HepG2 (cell line): ENCODE measurements around the gene UBE2R2. TPM values are rescaled to one million over a fixed set of nuclear protein-coding genes. Genes with fewer than 3 reads are reported as not detected.
A peak's percentile ranks its signal among the peaks of the same experiment; 100 is the strongest.

Experiments
- AKAP8 ChIP-seq: sonication (generic); formaldehyde crosslinking; IDR thresholded peaks from 2 replicates; pipeline ENCODE4 v1.5.1; 2020; ENCODE audit warnings: mild to moderate bottlenecking, missing genetic modification reagents
- MIXL1 ChIP-seq: IDR thresholded peaks from 2 replicates; pipeline ENCODE4 v1.6.1; 2016
- MTF2 ChIP-seq: sonication (generic); formaldehyde crosslinking; IDR thresholded peaks from 2 replicates; pipeline ENCODE4 v1.5.0; 2020; ENCODE audit warnings: missing genetic modification reagents, borderline replicate concordance
- PAWR ChIP-seq: sonication (generic); formaldehyde crosslinking; IDR thresholded peaks from 2 replicates; pipeline ENCODE4 v1.4.0; 2020; ENCODE audit warnings: missing genetic modification reagents, mild to moderate bottlenecking, borderline replicate concordance
- SRSF9 ChIP-seq: fragments of 200-400 bp; formaldehyde crosslinking; IDR thresholded peaks from 2 replicates; pipeline ENCODE4 v1.6.1; 2018; ENCODE audit warnings: borderline replicate concordance, mild to moderate bottlenecking, low read depth, low read length; ENCODE audit not compliant: insufficient read depth, poor library complexity, severe bottlenecking
- ZFP41 ChIP-seq: sonication (generic); formaldehyde crosslinking; IDR thresholded peaks from 2 replicates; pipeline ENCODE4 v1.4.0; 2020; ENCODE audit warnings: mild to moderate bottlenecking, missing genetic modification reagents, borderline replicate concordance
- ZNF672 ChIP-seq: sonication (generic); formaldehyde crosslinking; IDR thresholded peaks from 2 replicates; pipeline ENCODE4 v1.8.1; 2022; ENCODE audit warnings: missing genetic modification reagents
- ZNF781 ChIP-seq: sonication (generic); formaldehyde crosslinking; IDR thresholded peaks from 2 replicates; pipeline ENCODE4 v1.5.1; 2020; ENCODE audit warnings: borderline replicate concordance, mild to moderate bottlenecking, missing genetic modification reagents; ENCODE audit errors: not compliant biosample characterization
- polyA plus RNA-seq, 8 experiments: library from polyadenylated mRNA; depleted of rRNA in 3 of 8; stranded (reverse) in 7 of 8; unstranded in 1 of 8; fragments of >200 nt; fragmentation: Illumina TruSeq in 4 of 8; extraction: Trizol in 4 of 8; gene quantifications; 2 replicates each; pipeline versions ENCODE4 v1.2.1 to v1.2.3, GENCODE V29; 2011 to 2016; ENCODE audit warnings: low read depth in 4 of 8, missing spikeins in 1 of 8, mixed read lengths in 1 of 8; ENCODE audit not compliant: insufficient read depth in 1 of 8
- total RNA-seq, 5 experiments: library from RNA; depleted of rRNA; stranded (reverse); fragments of >200 nt; fragmentation: Illumina TruSeq; extraction: Trizol; gene quantifications; 2 replicates each; pipeline ENCODE4 v1.2.3, GENCODE V29; 2016; ENCODE audit warnings: low read depth in 1 of 5
- TF ChIP-seq, protein P1 (sequence below): sonication (generic); formaldehyde crosslinking; IDR thresholded peaks from 2 replicates; pipeline ENCODE4 v1.4.0; 2020; ENCODE audit warnings: missing genetic modification reagents, borderline replicate concordance
- TF ChIP-seq, protein P2 (sequence below): sonication (generic); formaldehyde crosslinking; IDR thresholded peaks from 2 replicates; pipeline ENCODE4 v1.4.0; 2020; ENCODE audit warnings: missing genetic modification reagents, mild to moderate bottlenecking, borderline replicate concordance
- TF ChIP-seq, protein P3 (sequence below): sonication (generic); formaldehyde crosslinking; conservative IDR thresholded peaks from 2 replicates; pipeline ENCODE4 v1.4.0; 2020; ENCODE audit warnings: missing genetic modification reagents
- TF ChIP-seq, protein P4 (sequence below): sonication (generic); formaldehyde crosslinking; IDR thresholded peaks from 2 replicates; pipeline ENCODE4 v1.8.0; 2022; ENCODE audit warnings: mild to moderate bottlenecking, missing genetic modification reagents, moderate library complexity
- TF ChIP-seq, protein P5 (sequence below): sonication (generic); formaldehyde crosslinking; IDR thresholded peaks from 2 replicates; pipeline ENCODE4 v1.8.0; 2022; ENCODE audit warnings: low read depth, missing genetic modification reagents
- TF ChIP-seq, protein P6 (sequence below): sonication (generic); formaldehyde crosslinking; IDR thresholded peaks from 2 replicates; pipeline ENCODE4 v1.5.1; 2020; ENCODE audit warnings: mild to moderate bottlenecking, missing genetic modification reagents, moderate library complexity

Gene UBE2R2
- total and polyA plus RNA-seq, 2 of the 13 experiments (the other 11 are each of a cell fraction or from before 2014, with no cell fraction given) = 14.8 to 20.9 TPM

DNA sequence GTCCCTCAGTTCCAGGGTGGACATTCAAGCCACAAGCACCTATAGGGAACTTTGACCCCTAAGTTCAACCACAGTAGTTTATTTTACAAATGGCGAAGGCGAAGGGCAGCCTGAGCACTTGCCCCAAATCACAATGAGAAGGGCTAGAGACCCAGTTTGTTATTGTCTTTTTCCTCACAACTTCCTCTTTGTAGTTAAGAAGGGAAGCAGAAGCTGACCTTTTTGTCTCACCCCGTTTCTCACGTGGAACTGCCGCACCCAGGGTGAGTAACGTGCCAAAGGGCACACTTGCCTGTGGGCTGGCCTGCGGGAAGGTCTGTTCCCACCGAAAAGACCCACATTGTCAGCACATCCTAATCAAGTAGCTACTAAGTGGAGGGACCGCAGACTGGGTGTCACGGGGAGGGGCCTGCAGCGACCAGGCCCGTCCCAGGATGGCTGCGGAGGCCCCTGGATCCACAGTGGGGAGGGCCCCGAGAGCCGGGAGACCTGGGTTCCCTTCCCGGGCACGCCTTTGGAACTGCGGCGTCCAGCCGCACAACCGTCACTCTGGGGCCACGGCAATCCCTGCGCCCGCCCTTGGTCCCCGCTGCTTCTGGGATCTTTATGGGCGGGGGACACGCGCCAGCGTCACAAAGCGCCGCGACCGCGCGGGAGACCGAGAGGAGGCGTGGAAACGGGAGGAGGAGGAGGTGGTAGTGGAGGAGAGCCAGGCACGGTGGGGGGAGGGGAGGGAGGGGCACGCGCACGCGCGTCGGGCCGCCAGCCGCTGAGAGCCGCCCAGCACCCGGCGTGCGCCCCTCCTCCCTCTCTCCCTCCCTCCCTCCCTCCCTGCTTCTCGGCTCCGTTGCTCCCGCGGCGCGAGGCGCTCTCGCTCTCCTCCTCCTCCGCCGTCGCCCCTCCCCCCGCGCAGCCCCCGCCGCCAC, at the start of gene UBE2R2 (continued):
- TF ChIP-seq, protein P1, sequence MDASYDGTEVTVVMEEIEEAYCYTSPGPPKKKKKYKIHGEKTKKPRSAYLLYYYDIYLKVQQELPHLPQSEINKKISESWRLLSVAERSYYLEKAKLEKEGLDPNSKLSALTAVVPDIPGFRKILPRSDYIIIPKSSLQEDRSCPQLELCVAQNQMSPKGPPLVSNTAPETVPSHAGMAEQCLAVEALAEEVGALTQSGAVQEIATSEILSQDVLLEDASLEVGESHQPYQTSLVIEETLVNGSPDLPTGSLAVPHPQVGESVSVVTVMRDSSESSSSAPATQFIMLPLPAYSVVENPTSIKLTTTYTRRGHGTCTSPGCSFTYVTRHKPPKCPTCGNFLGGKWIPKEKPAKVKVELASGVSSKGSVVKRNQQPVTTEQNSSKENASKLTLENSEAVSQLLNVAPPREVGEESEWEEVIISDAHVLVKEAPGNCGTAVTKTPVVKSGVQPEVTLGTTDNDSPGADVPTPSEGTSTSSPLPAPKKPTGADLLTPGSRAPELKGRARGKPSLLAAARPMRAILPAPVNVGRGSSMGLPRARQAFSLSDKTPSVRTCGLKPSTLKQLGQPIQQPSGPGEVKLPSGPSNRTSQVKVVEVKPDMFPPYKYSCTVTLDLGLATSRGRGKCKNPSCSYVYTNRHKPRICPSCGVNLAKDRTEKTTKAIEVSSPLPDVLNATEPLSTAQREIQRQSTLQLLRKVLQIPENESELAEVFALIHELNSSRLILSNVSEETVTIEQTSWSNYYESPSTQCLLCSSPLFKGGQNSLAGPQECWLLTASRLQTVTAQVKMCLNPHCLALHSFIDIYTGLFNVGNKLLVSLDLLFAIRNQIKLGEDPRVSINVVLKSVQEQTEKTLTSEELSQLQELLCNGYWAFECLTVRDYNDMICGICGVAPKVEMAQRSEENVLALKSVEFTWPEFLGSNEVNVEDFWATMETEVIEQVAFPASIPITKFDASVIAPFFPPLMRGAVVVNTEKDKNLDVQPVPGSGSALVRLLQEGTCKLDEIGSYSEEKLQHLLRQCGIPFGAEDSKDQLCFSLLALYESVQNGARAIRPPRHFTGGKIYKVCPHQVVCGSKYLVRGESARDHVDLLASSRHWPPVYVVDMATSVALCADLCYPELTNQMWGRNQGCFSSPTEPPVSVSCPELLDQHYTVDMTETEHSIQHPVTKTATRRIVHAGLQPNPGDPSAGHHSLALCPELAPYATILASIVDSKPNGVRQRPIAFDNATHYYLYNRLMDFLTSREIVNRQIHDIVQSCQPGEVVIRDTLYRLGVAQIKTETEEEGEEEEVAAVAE (CRISPR knock-in tag) = no peak
- no peak for TF ChIP-seq AKAP8 (CRISPR knock-in tag)
- TF ChIP-seq, protein P2, sequence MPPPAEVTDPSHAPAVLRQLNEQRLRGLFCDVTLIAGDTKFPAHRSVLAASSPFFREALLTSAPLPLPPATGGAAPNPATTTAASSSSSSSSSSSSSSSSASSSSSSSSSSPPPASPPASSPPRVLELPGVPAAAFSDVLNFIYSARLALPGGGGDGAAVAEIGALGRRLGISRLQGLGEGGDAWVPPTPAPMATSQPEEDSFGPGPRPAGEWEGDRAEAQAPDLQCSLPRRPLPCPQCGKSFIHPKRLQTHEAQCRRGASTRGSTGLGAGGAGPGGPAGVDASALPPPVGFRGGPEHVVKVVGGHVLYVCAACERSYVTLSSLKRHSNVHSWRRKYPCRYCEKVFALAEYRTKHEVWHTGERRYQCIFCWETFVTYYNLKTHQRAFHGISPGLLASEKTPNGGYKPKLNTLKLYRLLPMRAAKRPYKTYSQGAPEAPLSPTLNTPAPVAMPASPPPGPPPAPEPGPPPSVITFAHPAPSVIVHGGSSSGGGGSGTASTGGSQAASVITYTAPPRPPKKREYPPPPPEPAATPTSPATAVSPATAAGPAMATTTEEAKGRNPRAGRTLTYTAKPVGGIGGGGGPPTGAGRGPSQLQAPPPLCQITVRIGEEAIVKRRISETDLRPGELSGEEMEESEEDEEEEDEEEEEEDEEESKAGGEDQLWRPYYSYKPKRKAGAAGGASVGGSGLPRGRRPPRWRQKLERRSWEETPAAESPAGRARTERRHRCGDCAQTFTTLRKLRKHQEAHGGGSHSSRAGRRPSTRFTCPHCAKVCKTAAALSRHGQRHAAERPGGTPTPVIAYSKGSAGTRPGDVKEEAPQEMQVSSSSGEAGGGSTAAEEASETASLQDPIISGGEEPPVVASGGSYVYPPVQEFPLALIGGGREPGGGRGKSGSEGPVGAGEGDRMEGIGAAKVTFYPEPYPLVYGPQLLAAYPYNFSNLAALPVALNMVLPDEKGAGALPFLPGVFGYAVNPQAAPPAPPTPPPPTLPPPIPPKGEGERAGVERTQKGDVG (CRISPR knock-in tag) = no peak
- TF ChIP-seq ZNF781 (CRISPR knock-in tag) = peak; percentile 30
- TF ChIP-seq, protein P3, sequence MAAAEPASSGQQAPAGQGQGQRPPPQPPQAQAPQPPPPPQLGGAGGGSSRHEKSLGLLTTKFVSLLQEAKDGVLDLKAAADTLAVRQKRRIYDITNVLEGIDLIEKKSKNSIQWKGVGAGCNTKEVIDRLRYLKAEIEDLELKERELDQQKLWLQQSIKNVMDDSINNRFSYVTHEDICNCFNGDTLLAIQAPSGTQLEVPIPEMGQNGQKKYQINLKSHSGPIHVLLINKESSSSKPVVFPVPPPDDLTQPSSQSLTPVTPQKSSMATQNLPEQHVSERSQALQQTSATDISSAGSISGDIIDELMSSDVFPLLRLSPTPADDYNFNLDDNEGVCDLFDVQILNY (CRISPR knock-in tag) = peak; percentile 72
- TF ChIP-seq, protein P4, sequence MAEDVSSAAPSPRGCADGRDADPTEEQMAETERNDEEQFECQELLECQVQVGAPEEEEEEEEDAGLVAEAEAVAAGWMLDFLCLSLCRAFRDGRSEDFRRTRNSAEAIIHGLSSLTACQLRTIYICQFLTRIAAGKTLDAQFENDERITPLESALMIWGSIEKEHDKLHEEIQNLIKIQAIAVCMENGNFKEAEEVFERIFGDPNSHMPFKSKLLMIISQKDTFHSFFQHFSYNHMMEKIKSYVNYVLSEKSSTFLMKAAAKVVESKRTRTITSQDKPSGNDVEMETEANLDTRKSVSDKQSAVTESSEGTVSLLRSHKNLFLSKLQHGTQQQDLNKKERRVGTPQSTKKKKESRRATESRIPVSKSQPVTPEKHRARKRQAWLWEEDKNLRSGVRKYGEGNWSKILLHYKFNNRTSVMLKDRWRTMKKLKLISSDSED (CRISPR knock-in tag) = no peak
- TF ChIP-seq MIXL1 (CRISPR knock-in tag) = no peak
- no peak for TF ChIP-seq MTF2 (CRISPR knock-in tag)
- peak; percentile 22; the same call in 1 of the 2 replicates for TF ChIP-seq ZFP41 (CRISPR knock-in tag)
- TF ChIP-seq SRSF9 = no peak
- TF ChIP-seq, protein P5, sequence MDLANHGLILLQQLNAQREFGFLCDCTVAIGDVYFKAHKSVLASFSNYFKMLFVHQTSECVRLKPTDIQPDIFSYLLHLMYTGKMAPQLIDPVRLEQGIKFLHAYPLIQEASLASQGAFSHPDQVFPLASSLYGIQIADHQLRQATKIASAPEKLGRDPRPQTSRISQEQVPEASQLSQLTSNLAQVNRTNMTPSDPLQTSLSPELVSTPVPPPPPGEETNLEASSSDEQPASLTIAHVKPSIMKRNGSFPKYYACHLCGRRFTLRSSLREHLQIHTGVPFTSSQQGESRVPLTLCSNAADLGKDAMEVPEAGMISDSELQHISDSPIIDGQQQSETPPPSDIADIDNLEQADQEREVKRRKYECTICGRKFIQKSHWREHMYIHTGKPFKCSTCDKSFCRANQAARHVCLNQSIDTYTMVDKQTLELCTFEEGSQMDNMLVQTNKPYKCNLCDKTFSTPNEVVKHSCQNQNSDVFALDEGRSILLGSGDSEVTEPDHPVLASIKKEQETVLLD (CRISPR knock-in tag) = peak; percentile 62
- TF ChIP-seq, protein P6, sequence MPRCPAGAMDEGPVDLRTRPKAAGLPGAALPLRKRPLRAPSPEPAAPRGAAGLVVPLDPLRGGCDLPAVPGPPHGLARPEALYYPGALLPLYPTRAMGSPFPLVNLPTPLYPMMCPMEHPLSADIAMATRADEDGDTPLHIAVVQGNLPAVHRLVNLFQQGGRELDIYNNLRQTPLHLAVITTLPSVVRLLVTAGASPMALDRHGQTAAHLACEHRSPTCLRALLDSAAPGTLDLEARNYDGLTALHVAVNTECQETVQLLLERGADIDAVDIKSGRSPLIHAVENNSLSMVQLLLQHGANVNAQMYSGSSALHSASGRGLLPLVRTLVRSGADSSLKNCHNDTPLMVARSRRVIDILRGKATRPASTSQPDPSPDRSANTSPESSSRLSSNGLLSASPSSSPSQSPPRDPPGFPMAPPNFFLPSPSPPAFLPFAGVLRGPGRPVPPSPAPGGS (CRISPR knock-in tag) = peak; percentile 79; the same call in 1 of the 2 replicates
- no peak for TF ChIP-seq ZNF672 (CRISPR knock-in tag)
- TF ChIP-seq PAWR (CRISPR knock-in tag) = no peak
